ENCODE measurements around the gene ADORA2B. TPM values are rescaled to one million over a fixed set of nuclear protein-coding genes. Genes with fewer than 3 reads are reported as not detected.

Gene ADORA2B
- total and polyA plus RNA-seq, 2 experiments from 2014 or later: 11.4 to 11.7 TPM

- Histone ChIP-seq H4K20me1 (ENCODE audit: insufficient read depth, poor library complexity, severe bottlenecking) (no peaks in the 10 kb centered on the region), H3K36me3 (replicated peaks; ENCODE audit: insufficient read depth, low read depth) (no peaks in the 10 kb centered on the region), H3K79me2 (peaks cover 24% of the 10 kb centered on the region), H3K27me3 (peaks cover 14% of the 10 kb centered on the region), H3K4me1 (ENCODE audit: insufficient read depth) (peaks cover 20% of the 10 kb centered on the region), H3K9me2 (replicated peaks; ENCODE audit: insufficient read depth) (no peaks in the 10 kb centered on the region), H3K4me2 (no peak overlapping the region), H2AFZ (no peak overlapping the region), H3K27ac (no peak overlapping the region), H3K9me3 (ENCODE audit: low read depth) (no peaks in the 10 kb centered on the region), H3K4me3 (no peak overlapping the region)
- WGBS (ENCODE audit: low lambda C conversion rate, missing lambda C conversion rate): 89% methylated on average over 13 of the region's 16 CpGs
- no peak for DNase-seq (ENCODE audit: low spot score)
- TF ChIP-seq EZH2phosphoT487 (IDR thresholded peaks at IDR 0.05; ENCODE audit: low read depth, severe bottlenecking, unreplicated experiment): no peak
- TF ChIP-seq EZH2 (IDR thresholded peaks at IDR 0.05; ENCODE audit: borderline replicate concordance): no peak
- TF ChIP-seq CTCF (IDR thresholded peaks at IDR 0.05; ENCODE audit: poor library complexity): no peak
These were observed 3.2 kb downstream of the ADORA2B start for GRCh38 chr17:15947976-15948752.

- no peak for DNase-seq (ENCODE audit: low spot score)
- no peaks in the 10 kb centered on the region for H3K36me3 ChIP-seq (replicated peaks; ENCODE audit: insufficient read depth, low read depth)
- H3K4me3 ChIP-seq: no peak overlapping the region
- peaks cover 2% of the 10 kb centered on the region for H3K27me3 ChIP-seq
- H4K20me1 ChIP-seq (ENCODE audit: insufficient read depth, poor library complexity, severe bottlenecking): no peaks in the 10 kb centered on the region
- peaks cover 24% of the 10 kb centered on the region for H3K79me2 ChIP-seq
- H3K9me3 ChIP-seq (ENCODE audit: low read depth): no peaks in the 10 kb centered on the region
- H3K4me2 ChIP-seq: no peak overlapping the region
- H3K4me1 ChIP-seq (ENCODE audit: insufficient read depth): peaks cover 9% of the 10 kb centered on the region
- no peaks in the 10 kb centered on the region for H3K9me2 ChIP-seq (replicated peaks; ENCODE audit: insufficient read depth)
- no peak for TF ChIP-seq EZH2phosphoT487 (IDR thresholded peaks at IDR 0.05; ENCODE audit: low read depth, severe bottlenecking, unreplicated experiment)
- no peak for TF ChIP-seq EZH2 (IDR thresholded peaks at IDR 0.05; ENCODE audit: borderline replicate concordance)
- TF ChIP-seq CTCF (IDR thresholded peaks at IDR 0.05; ENCODE audit: poor library complexity): no peak
- H3K27ac ChIP-seq: no peak overlapping the region
- 95% methylated on average over 6 of the region's 6 CpGs for WGBS (ENCODE audit: low lambda C conversion rate, missing lambda C conversion rate)
- no peak overlapping the region for H2AFZ ChIP-seq
These were observed 6.6 kb downstream of the ADORA2B start for GRCh38 chr17:15951368-15952047.

GRCh38 chr17:15952048-15952532 lies 7.2 kb downstream of the ADORA2B start:
- Histone ChIP-seq H3K36me3 (replicated peaks; ENCODE audit: insufficient read depth, low read depth) (no peaks in the 10 kb centered on the region), H3K4me3 (no peak overlapping the region), H3K27me3 (no peaks in the 10 kb centered on the region), H3K79me2 (peaks cover 19% of the 10 kb centered on the region), H3K27ac (no peak overlapping the region), H3K9me2 (replicated peaks; ENCODE audit: insufficient read depth) (no peaks in the 10 kb centered on the region), H2AFZ (no peak overlapping the region), H3K4me1 (ENCODE audit: insufficient read depth) (peaks cover 5% of the 10 kb centered on the region), H3K9me3 (ENCODE audit: low read depth) (no peaks in the 10 kb centered on the region), H3K4me2 (no peak overlapping the region), H4K20me1 (ENCODE audit: insufficient read depth, poor library complexity, severe bottlenecking) (no peaks in the 10 kb centered on the region)
- WGBS (ENCODE audit: low lambda C conversion rate, missing lambda C conversion rate): 67% methylated on average over 7 of the region's 7 CpGs
- DNase-seq (ENCODE audit: low spot score): no peak
- TF ChIP-seq EZH2 (IDR thresholded peaks at IDR 0.05; ENCODE audit: borderline replicate concordance) (no peak), EZH2phosphoT487 (IDR thresholded peaks at IDR 0.05; ENCODE audit: low read depth, severe bottlenecking, unreplicated experiment) (no peak), CTCF (IDR thresholded peaks at IDR 0.05; ENCODE audit: poor library complexity) (no peak)

Measured in hepatocyte (in vitro differentiated cells).